ENCODE results near the gene DLGAP4.
"Not testable (repeated sequence)": the region's sequence is repeated elsewhere in the genome, so short reads cannot be mapped to it uniquely, and the experiment has no call there.

The DLGAP4 gene

DNA sequence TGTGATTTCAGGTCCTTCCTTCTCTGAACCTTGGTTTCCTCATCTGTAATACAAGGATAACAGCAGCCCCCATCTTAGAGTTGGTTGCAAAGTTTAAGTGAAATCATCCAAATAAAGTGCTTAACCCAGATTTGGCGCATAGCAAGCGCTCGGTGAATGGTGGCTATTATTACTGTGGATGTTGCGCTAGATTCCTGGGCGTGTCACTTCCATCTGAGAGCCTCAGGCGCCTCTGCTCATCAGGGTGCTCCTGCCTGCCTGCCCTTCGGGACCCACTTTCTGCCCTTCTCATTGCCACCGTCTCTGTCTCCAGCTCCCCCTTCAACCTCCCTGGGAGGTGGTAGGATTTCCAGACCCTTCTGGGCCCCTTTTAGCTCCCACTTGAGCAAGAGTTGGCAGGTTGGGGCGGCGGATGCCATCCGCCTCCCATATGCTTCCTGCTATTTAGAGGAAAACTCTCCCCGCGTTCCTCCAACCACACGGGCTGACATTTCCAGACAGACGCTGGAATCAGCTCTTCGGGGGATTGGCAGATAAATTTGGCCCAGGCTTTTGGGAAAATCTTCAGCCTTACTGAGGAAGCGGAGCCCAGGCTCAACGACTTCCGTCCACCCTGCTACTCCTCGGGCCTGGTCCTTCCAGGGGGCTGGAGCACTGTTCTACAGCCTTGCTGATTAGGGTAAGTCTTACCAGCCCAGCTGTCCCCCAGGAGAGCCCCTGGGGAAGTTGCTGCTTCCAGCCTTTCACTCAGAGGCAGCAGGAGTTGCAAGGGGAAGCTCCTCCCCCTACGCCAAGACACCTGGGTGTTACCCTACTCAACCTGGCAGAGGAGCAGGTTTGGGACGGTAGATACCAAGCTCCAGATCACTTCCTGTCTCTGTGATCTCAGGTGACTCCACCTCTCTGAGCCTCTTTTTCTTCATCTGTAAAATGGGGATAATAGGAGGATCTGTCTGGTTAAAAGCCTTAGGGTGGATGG is 71.5 kb downstream of the DLGAP4 start:
- H3K9ac ChIP-seq (ENCODE audit: low read length), result no peak overlapping the region
- no peak overlapping the region for H3K4me3 ChIP-seq (ENCODE audit: low read length)
- H3K4me1 ChIP-seq (ENCODE audit: control insufficient read depth, insufficient read depth, low read length), result no peaks in the 10 kb centered on the region
- H3K36me3 ChIP-seq (ENCODE audit: control insufficient read depth, insufficient read depth, low read length), result no peaks in the 10 kb centered on the region
- no peak overlapping the region for H3K27ac ChIP-seq (ENCODE audit: low read depth, low read length)
- H3K27me3 ChIP-seq (ENCODE audit: control insufficient read depth, insufficient read depth, low read length), result no peaks in the 10 kb centered on the region

DNA sequence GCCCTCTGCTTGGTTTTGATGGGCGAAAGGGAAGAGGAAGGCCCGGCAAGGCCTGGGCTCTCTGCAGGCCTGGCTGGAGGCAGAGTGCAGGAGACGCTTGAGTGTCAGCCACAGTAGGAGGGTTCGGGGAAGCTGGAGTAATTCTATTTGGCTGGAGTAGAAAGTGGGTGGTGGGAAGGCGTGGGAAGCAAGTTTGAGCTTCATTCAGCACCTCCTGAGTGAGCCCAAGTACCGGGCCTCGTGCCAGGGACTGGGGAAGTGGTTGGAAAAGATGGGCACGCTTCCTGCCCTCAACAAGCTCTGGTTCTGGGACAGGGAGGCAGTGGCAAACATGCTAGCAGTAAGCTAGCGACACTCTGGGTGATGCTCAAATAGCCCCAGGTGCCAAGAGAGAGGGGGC is 72.5 kb downstream of the DLGAP4 start:
- H3K27ac ChIP-seq (ENCODE audit: low read depth, low read length), result no peak overlapping the region
- no peaks in the 10 kb centered on the region for H3K36me3 ChIP-seq (ENCODE audit: control insufficient read depth, insufficient read depth, low read length)
- no peak overlapping the region for H3K9ac ChIP-seq (ENCODE audit: low read length)
- H3K27me3 ChIP-seq (ENCODE audit: control insufficient read depth, insufficient read depth, low read length), result no peaks in the 10 kb centered on the region
- H3K4me1 ChIP-seq (ENCODE audit: control insufficient read depth, insufficient read depth, low read length), result no peaks in the 10 kb centered on the region
- H3K4me3 ChIP-seq (ENCODE audit: low read length), result no peak overlapping the region

DNA sequence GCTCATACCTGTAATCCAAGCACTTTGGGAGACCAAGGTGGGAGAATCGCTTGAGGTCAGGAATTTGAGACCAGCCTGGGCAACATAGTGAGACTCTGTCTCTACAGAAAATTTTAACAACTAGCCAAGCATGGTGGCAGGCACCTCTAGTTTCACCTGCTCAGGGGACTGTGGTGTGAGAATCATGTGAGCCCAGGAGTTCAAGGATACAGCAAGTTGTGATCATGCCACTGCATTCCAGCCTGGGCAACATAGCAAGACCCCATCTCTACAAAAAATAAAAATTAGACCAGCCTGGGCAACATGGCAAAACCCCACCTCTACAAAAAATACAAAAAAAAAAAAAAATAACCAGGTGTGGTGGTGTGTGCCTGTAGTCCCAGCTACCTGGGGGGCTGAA is 73.8 kb downstream of the DLGAP4 start:
- not testable (repeated sequence) for H3K27ac ChIP-seq (ENCODE audit: low read depth, low read length); H3K36me3 ChIP-seq (ENCODE audit: control insufficient read depth, insufficient read depth, low read length); H3K9ac ChIP-seq (ENCODE audit: low read length); H3K4me1 ChIP-seq (ENCODE audit: control insufficient read depth, insufficient read depth, low read length); H3K4me3 ChIP-seq (ENCODE audit: low read length); H3K27me3 ChIP-seq (ENCODE audit: control insufficient read depth, insufficient read depth, low read length)

DNA sequence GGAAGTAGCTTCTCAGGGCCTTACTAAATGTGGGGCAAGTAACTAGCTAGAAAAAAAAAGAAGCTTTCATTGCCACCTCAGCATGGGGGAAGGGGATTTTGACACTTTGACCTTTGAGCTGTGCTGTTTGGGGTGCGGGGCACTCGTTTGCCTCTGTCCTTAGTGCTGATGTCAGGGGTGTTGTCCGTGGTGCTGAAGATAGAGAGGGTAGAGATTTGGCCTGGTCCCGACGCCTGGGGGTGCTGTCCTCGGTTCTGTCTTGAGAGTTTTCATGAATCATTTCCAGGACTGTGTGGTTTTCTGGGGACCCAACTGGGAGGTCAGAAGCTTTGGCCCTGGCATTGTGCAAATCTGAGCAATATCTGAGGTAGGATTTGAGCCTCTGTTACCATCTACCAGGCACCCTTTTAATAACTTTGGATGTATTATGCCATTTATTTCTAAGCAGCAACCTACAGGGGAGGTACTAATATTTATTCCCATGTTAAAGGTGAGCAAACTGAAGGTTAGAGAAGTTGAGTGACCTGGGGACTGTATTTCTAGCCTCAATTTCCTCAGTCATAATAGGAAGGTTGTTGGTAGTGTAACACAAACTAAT is 78.0 kb downstream of the DLGAP4 start:
- peaks cover 2% of the 10 kb centered on the region for H3K27me3 ChIP-seq (ENCODE audit: control insufficient read depth, insufficient read depth, low read length)
- H3K4me3 ChIP-seq (ENCODE audit: low read length), result no peak overlapping the region
- no peak overlapping the region for H3K27ac ChIP-seq (ENCODE audit: low read depth, low read length)
- no peaks in the 10 kb centered on the region for H3K36me3 ChIP-seq (ENCODE audit: control insufficient read depth, insufficient read depth, low read length)
- H3K9ac ChIP-seq (ENCODE audit: low read length), result no peak overlapping the region
- no peaks in the 10 kb centered on the region for H3K4me1 ChIP-seq (ENCODE audit: control insufficient read depth, insufficient read depth, low read length)

DNA sequence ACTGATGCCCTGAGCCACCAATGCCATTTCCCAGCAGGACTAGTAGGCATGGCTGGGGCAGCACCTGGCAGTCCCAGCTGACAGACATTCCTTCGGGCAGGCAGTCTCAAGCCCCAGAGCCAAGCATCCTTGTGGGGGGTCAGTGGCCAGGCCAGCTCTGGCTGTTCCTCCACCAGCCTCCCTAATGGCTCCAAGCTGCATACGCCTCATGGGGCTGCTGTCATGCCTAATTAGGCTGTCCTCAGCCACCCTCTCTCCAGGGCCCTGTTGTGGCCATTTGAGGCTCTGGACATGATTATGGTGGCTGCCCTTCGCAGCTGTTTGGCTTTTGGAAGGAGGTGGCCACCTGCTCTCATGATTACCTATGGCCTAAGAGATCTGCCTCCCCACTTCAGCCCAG is 79.4 kb downstream of the DLGAP4 start:
- Histone ChIP-seq H3K4me3 (ENCODE audit: low read length) (no peak overlapping the region), H3K9ac (ENCODE audit: low read length) (no peak overlapping the region), H3K27ac (ENCODE audit: low read depth, low read length) (no peak overlapping the region), H3K27me3 (ENCODE audit: control insufficient read depth, insufficient read depth, low read length) (peaks cover 2% of the 10 kb centered on the region), H3K36me3 (ENCODE audit: control insufficient read depth, insufficient read depth, low read length) (no peaks in the 10 kb centered on the region), H3K4me1 (ENCODE audit: control insufficient read depth, insufficient read depth, low read length) (no peaks in the 10 kb centered on the region)

DNA sequence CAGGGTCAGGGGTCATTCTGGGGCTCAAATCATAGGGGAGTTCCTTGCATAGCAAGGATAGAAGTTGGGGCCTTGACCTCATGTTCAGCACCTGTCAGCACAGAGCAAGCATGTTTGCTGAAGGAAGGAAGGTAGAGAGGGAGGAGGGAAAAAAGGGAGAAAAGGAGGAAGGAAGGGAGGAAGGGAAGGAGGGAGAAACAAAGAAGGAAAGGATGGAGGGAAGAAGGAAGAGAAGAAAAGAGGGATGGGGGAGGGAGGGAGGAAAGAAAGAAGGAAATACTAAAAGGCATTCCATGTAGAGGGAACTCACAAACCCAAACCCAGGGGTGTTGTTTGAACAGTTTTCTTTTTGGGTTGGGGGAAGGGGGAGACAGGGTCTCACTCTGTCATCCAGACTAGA is 80.1 kb downstream of the DLGAP4 start:
- Histone ChIP-seq H3K36me3 (ENCODE audit: control insufficient read depth, insufficient read depth, low read length) (no peaks in the 10 kb centered on the region), H3K9ac (ENCODE audit: low read length) (no peak overlapping the region), H3K4me1 (ENCODE audit: control insufficient read depth, insufficient read depth, low read length) (no peaks in the 10 kb centered on the region), H3K4me3 (ENCODE audit: low read length) (no peak overlapping the region), H3K27ac (ENCODE audit: low read depth, low read length) (no peak overlapping the region), H3K27me3 (ENCODE audit: control insufficient read depth, insufficient read depth, low read length) (peaks cover 4% of the 10 kb centered on the region)

DNA sequence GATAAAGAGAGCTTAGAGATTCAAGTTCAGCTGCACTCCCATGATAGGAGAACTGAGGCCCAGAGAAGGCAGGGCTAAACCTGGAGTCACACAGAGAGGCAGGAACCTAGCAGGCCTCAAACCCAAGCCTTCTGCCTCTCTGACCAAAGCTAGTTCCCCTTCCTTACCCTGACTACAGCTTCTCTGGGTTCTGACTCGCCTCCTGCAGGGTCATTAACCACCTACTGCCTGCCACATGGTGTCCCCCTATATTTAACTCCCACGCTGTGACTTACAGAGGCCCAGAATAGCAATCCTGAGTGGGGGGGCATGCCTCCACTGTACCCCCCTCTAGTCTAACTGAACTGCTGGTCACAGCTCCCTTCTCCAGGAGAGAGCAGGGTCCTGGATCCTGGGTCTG is 84.1 kb downstream of the DLGAP4 start:
- Histone ChIP-seq H3K9ac (ENCODE audit: low read length) (no peak overlapping the region), H3K4me3 (ENCODE audit: low read length) (no peak overlapping the region), H3K27me3 (ENCODE audit: control insufficient read depth, insufficient read depth, low read length) (peaks cover 4% of the 10 kb centered on the region), H3K4me1 (ENCODE audit: control insufficient read depth, insufficient read depth, low read length) (no peaks in the 10 kb centered on the region), H3K27ac (ENCODE audit: low read depth, low read length) (no peak overlapping the region), H3K36me3 (ENCODE audit: control insufficient read depth, insufficient read depth, low read length) (no peaks in the 10 kb centered on the region)

DNA sequence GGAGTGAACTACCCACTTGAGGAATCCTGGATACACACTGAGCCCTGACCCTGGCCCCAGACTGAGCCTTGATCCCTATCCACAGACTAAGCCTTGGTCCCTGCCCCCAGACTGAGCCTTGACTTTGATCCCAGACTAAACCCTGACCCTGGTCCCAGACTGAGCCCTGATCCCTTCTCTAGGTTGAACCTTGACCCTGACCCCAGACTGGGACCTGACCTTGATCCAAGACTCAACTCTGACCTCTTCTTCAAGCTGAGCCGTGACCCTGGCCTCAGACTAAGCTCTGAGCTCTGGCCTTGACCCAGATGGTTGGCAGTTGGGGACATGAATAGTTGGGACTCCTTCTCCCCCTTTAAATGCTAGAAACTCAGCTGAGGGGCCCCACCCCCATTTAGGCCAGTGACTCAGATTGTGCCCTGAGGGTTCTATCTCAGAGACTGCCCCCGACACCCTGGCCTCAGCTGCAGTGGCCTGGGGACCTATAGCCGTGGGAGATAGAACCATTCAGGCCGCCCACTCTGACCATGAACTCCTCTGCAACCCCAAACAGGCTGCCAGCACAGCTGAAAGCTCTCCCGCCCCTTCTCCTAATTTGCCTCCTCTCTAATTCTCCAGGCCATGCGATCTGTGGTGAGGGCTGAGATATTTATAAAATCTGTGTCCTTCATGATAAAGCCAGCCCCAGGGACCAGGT is 84.7 kb downstream of the DLGAP4 start:
- Histone ChIP-seq H3K27me3 (ENCODE audit: control insufficient read depth, insufficient read depth, low read length) (peaks cover 2% of the 10 kb centered on the region), H3K4me3 (ENCODE audit: low read length) (no peak overlapping the region), H3K9ac (ENCODE audit: low read length) (no peak overlapping the region), H3K4me1 (ENCODE audit: control insufficient read depth, insufficient read depth, low read length) (no peaks in the 10 kb centered on the region), H3K27ac (ENCODE audit: low read depth, low read length) (no peak overlapping the region), H3K36me3 (ENCODE audit: control insufficient read depth, insufficient read depth, low read length) (no peaks in the 10 kb centered on the region)

DNA sequence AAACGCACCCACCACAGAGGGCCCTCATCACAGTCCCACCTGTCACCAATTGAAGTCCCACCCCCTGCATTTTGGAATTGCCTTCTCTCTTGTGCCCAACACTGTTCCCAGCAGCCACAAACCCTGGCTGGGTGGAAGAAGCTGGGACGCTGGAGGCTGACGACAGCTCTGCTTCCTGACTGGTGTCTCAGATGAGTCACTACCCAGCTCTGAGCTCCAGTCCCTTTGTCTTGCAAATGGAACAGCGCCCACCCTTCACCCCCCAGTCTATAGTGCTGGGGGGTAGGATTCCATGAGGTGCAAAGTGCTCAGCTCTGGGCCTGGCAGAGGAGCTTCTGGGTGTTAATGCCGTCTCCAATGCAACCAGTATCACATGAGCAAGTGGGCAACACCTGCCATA is 85.3 kb downstream of the DLGAP4 start:
- Histone ChIP-seq H3K4me1 (ENCODE audit: control insufficient read depth, insufficient read depth, low read length) (no peaks in the 10 kb centered on the region), H3K4me3 (ENCODE audit: low read length) (no peak overlapping the region), H3K9ac (ENCODE audit: low read length) (no peak overlapping the region), H3K27me3 (ENCODE audit: control insufficient read depth, insufficient read depth, low read length) (peaks cover 2% of the 10 kb centered on the region), H3K36me3 (ENCODE audit: control insufficient read depth, insufficient read depth, low read length) (no peaks in the 10 kb centered on the region), H3K27ac (ENCODE audit: low read depth, low read length) (no peak overlapping the region)

DNA sequence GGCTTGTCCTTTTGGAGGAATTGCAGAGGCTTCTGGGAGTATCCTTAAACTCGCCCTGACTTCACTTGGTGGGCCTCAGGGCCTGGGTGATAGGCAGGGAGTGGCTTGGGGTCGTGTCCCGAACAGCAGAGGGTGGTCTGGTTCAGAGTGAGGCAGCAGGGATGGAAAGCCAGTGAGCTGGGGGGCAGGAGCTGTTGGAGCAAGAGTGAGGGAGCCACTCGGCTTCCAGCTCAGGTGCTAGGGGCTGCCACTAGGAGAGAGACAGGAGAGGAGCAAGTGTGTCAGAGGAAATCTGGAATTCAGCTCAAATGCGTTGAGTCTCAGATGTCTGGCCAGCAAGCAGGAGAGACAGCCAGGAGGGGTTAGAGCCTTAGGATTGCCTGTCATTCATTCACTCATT is 85.8 kb downstream of the DLGAP4 start:
- Histone ChIP-seq H3K9ac (ENCODE audit: low read length) (no peak overlapping the region), H3K4me3 (ENCODE audit: low read length) (no peak overlapping the region), H3K27me3 (ENCODE audit: control insufficient read depth, insufficient read depth, low read length) (peaks cover 2% of the 10 kb centered on the region), H3K36me3 (ENCODE audit: control insufficient read depth, insufficient read depth, low read length) (no peaks in the 10 kb centered on the region), H3K27ac (ENCODE audit: low read depth, low read length) (no peak overlapping the region), H3K4me1 (ENCODE audit: control insufficient read depth, insufficient read depth, low read length) (no peaks in the 10 kb centered on the region)

DNA sequence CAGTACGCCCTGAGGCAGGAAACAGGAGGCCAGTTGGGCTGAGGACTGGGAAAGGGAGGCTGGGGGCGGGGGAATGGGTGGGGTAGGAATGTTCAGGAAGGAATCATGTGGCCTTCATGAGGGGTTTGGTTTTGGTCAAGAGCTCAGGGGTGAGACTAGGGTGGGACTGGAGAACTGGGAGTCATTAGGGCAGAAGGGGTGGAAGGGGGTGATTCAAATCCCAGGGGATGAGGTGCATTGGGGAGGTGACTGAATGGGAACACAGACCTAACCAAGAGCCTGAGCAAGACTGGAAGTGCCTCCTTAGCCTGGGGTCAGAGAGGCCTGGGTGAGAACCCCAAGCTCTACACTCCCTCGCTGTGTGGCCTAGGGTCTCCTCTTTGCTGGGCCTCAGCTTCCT is 86.8 kb downstream of the DLGAP4 start:
- Histone ChIP-seq H3K4me3 (ENCODE audit: low read length) (no peak overlapping the region), H3K27ac (ENCODE audit: low read depth, low read length) (no peak overlapping the region), H3K27me3 (ENCODE audit: control insufficient read depth, insufficient read depth, low read length) (peaks cover 2% of the 10 kb centered on the region)

DNA sequence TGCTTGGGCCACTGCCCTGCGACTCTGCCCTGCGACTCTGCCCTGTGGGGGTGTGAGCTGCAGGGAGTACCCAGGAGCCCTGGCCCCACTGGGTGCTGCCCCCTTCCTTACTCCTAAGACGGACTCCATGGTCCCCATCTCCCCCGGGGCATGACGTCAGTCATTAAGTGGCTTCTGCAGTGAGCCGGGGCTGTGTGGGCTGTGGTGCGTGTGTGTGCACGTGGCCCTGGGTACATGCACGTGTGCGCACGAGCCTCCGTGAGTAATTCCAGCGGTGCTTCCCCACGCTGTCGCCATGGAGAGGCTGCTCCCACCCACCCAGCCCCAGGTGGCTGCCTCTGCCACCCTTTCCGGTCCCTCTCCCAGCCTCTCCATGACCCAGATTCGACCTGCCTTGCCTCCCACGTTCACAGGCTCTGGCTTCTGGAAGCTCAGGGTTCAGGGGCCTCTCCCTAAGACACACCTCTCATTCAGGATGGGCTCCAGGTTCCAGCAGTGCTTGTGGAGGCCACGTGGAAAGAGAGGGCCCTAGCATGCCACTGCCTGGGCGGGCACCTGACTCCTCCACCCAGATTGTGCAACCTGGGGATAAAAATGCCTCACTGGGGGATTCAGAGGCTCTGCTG is 88.3 kb downstream of the DLGAP4 start:
- Histone ChIP-seq H3K4me3 (ENCODE audit: low read length) (no peak overlapping the region), H3K27me3 (ENCODE audit: control insufficient read depth, insufficient read depth, low read length) (peaks cover 2% of the 10 kb centered on the region), H3K4me1 (ENCODE audit: control insufficient read depth, insufficient read depth, low read length) (no peaks in the 10 kb centered on the region), H3K36me3 (ENCODE audit: control insufficient read depth, insufficient read depth, low read length) (no peaks in the 10 kb centered on the region), H3K27ac (ENCODE audit: low read depth, low read length) (no peak overlapping the region), H3K9ac (ENCODE audit: low read length) (no peak overlapping the region)

More for the DNA sequence above, 86.8 kb downstream of the DLGAP4 start:
- no peak overlapping the region for H3K9ac ChIP-seq (ENCODE audit: low read length)
- no peaks in the 10 kb centered on the region for H3K36me3 ChIP-seq (ENCODE audit: control insufficient read depth, insufficient read depth, low read length)
- no peaks in the 10 kb centered on the region for H3K4me1 ChIP-seq (ENCODE audit: control insufficient read depth, insufficient read depth, low read length)
